ENCODE measurements around the gene CAMK2A.

DNA sequence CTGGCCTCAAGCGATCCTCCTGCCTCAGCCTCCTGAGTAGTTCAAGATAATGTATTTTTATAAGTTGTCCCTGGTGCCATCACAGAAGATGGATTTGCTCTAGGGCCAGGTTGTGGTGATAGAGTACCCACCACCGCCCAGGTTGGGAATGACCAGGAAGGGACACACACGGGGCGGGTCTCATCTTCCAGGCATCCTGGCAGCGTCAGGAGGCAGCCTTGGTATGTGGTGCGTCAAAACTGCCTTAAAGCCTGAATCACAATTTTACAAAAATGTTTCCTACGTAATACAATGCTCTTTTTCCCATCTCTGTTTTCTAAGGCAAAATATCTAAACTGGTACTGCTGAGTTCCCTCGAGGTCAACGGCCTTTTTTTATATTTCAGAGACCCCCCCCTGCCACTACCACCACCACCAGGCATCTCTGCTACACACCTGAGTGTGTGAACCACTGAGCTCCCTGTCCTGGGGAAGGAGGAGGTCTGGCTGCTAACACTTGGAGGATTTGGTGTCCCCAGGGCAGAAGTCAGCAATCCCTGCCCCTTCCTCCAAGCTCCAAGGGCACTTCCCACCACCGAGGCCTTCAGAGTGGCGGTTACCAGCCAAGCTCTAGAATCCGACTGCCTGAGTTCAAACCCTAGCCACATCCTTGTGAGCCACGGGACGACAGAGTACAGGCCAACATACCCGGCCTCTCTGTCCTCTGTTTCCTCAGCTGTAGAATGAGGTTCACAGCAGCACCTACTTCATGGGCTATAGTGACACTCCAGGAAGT lies 52.4 kb downstream of the CAMK2A start:
- no peak for TF ChIP-seq POLR2A (IDR thresholded peaks at IDR 0.05)
- TF ChIP-seq, protein P1, sequence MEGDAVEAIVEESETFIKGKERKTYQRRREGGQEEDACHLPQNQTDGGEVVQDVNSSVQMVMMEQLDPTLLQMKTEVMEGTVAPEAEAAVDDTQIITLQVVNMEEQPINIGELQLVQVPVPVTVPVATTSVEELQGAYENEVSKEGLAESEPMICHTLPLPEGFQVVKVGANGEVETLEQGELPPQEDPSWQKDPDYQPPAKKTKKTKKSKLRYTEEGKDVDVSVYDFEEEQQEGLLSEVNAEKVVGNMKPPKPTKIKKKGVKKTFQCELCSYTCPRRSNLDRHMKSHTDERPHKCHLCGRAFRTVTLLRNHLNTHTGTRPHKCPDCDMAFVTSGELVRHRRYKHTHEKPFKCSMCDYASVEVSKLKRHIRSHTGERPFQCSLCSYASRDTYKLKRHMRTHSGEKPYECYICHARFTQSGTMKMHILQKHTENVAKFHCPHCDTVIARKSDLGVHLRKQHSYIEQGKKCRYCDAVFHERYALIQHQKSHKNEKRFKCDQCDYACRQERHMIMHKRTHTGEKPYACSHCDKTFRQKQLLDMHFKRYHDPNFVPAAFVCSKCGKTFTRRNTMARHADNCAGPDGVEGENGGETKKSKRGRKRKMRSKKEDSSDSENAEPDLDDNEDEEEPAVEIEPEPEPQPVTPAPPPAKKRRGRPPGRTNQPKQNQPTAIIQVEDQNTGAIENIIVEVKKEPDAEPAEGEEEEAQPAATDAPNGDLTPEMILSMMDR (IDR thresholded peaks at IDR 0.05), result no peak
